Fibroblast of peridontal ligament (primary cell): ENCODE measurements around the gene NCLN.
"Not testable (repeated sequence)": the region's sequence is repeated elsewhere in the genome, so short reads cannot be mapped to it uniquely, and the experiment has no call there.

Experiments
- DNase-seq: peaks from one replicate; pipeline ENCODE4 v3.0.0-alpha.2; 2010; ENCODE audit errors: extremely low read depth

The NCLN gene, protein sequence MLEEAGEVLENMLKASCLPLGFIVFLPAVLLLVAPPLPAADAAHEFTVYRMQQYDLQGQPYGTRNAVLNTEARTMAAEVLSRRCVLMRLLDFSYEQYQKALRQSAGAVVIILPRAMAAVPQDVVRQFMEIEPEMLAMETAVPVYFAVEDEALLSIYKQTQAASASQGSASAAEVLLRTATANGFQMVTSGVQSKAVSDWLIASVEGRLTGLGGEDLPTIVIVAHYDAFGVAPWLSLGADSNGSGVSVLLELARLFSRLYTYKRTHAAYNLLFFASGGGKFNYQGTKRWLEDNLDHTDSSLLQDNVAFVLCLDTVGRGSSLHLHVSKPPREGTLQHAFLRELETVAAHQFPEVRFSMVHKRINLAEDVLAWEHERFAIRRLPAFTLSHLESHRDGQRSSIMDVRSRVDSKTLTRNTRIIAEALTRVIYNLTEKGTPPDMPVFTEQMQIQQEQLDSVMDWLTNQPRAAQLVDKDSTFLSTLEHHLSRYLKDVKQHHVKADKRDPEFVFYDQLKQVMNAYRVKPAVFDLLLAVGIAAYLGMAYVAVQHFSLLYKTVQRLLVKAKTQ

DNA sequence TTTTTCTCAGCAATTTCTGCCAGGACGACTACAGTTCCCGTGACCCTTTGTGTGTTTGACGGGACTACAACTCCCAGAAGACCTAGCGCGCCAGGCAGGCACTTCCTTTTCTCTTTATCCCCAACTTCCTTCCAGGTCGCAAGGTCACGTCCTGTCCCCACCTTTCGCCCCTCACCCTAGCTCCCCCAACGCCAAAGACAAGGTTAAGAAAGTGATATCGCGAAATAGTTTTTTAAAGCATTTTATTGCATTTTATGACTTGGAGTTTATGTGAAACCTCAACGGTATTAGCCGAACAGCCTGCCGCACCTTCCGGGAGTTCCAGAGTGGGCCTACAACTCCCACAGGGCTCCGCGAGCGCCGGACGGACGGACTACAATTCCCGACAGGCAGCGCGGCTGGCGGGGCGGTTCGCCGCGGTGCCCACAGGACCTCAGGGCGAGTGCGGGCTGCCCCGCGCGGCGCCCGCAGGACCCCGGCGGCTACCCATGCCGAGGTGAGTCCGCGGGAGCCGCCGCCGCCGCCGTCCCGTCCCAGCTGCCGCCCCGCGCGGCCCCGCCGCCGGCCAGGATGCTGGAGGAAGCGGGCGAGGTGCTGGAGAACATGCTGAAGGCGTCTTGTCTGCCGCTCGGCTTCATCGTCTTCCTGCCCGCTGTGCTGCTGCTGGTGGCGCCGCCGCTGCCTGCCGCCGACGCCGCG, at the start of gene NCLN:
TSS of gene NCLN (plus strand) at position 470 of the 699 bp plus-strand sequence. CDS start at position 571, 101 bp downstream.
- peak; percentile 96 for DNase-seq

DNA sequence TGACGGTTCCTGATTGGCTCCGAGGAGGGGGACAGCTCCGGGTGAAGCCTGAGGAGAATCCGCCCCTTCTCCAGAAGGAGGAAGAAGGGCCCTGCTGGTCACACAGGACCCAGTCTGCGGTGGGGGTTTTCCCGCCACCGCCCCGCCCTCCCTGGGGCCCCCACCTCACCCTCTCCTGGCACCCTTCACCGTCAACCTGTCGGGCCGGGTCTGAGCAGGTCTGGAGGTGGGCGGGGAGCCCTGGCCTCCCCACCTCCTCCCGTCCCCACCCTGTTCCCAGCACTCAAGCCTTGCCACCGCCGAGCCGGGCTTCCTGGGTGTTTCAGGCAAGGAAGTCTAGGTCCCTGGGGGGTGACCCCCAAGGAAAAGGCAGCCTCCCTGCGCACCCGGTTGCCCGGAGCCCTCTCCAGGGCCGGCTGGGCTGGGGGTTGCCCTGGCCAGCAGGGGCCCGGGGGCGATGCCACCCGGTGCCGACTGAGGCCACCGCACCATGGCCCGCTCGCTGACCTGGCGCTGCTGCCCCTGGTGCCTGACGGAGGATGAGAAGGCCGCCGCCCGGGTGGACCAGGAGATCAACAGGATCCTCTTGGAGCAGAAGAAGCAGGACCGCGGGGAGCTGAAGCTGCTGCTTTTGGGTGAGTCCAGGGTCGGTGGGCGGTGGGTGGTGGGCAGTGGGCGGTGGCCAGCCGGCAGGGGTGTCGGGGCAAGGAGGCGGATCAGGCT, 49.6 kb upstream of the NCLN start, which contains the start of gene GNA15:
TSS of gene GNA15 (plus strand) at position 73 of the 723 bp plus-strand sequence. CDS start at position 491, 418 bp downstream.
- no peak for DNase-seq

DNA sequence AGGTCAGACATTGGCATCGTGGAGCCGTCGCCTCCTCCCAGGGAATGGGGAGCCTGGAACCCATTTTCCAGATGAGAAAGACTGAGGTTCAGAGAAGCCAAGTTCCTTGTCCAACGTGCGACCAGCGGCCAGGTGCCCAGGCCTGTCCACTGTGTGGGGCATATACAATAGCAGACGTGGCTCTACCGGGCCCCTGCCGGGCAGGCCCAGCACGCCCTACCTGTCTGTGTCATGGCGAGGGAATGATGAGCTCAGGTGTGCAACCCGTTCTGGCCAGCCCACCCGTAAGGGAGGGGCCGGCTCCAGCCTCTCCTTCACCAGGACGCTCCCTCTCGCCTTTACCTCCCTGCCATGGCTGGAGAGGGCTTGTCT, 49.1 kb upstream of the NCLN start:
- no peak for DNase-seq

DNA sequence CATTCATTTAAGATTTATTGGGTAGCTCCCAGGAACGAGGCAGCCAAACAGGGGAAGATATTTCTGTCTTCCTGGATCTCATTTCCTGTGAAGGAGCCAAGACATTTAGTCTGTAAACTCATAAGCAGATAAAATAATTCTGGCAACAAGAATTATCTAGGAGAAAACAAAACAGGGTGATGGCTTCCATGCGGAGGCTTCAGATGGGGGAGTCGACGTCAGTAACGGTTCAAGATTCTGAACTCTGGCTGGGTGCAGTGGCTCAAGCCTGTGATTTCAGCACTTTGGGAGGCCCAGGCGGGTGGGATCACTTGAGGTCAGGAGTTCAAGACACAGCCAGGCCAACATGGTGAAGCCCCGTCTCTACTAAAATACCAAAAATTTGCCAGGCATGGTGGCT, 48.6 kb upstream of the NCLN start:
- DNase-seq: no peak

DNA sequence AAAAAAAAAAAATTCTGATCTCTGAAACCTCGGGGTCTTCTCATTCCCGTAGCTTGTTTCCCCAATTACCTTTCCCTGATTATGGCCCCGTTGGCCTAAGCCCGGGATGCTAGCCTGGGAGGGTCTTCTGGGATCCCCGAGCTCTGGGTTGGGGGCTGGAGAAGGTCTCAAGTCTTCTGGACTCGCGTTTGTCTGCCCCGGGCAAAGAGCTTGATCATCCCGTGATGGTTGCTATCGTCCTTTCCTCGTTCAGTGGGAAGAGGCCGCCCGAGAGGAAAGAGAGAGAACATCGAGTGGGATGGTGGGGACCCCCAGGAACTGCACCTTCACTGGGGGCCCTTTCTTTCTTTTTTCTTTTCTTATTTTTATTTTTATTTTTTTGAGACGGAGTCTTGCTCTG, 47.5 kb upstream of the NCLN start:
- no peak for DNase-seq

DNA sequence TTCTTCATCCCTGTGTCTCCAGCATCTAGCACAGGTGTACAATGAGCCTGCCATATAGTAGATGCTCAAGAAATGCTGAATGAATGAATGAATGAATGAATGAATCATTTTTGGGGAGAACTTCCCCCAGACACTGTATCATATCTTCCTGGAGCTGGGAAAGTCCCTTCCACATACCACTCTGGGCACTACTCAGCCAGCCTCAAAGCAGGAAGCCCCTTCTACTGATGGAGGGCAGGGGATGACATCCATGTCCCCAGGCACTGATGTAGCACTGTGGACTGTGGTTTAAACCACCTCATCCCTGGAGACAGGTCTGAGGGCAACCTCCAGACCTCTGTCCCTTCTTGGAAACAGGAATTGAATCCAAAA, 45.1 kb upstream of the NCLN start:
- DNase-seq: no peak

DNA sequence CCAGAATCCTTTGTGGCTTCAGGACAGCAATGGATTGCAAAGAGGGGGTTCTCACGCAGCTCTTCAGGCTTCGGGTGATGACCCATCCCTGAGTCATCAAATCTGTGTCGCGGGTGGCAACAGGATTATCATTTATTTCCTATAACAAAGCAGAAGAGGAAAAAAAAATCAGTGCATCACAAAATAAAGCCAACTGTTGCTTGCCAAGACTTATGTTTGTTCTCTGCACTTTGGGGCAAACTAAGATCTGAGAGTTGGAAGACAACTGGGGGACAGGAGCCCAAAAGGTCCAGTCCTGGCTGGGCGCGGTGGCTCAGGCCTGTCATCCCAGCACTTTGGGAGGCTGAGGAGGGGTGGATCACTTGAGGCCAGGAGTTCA, 43.4 kb upstream of the NCLN start:
- peak; percentile 85 for DNase-seq

DNA sequence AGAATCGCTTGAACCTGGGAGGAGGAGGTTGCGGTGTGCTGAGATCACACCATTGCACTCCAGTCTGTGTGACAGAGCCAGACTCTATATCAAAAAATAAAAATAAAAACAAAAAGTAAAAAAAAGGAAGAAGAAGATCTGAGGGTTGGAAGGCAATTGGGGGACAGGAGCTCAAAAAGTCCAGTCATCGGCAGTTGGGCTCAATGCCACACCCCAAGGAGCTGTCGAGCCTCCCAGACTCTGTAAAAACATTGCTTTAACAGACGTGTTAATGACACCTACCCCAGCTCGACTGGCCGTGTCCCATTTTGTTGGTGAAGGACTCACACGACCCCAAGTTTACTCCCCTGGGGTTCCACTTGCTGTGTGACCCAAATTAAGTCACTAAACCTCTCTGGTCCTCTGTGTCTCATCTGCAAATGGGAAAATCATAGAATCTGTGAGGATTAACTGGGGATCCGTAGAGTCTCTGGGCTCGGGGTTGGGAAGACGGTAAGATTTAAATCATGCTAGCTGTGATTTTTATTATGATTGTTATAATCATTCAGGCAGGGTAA, 42.9 kb upstream of the NCLN start:
- DNase-seq: no peak

DNA sequence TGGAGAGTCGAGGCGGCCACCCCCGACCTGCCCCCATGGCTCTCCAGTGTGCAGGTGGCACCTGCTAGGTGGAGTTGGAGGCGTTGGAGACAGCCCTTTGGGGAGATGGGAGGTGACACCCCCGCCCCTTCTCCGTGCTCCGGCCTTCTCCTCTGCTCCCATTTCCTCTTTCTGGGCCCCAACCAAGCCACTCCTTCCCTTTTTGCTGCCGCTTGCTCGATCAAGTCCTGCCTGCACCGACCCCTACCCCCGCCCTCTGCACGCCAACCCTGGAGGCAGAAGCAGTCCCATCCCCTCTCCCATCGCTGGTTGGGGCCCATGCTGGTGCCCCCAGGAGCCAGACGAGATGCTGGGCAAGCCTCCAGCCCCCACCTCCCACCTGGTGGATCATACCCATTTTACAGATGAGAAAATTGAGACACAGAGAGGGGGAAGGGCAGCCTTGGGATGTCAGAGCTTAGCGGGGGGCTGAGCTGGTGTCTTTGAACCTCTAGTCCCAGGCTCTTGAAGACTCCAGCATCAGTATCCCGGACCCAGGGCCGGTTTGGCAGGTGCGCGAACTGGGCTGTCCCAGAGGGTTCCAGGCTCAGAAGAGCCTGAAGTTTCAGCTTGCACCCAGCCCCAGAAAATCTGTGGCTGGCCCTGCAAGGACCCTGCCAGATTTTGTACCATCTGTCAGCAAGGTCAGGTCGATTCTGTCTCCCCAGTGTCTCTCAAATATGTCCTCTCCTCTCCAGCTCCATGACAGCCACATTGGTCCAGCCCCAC, 39.6 kb upstream of the NCLN start:
- DNase-seq: no peak

DNA sequence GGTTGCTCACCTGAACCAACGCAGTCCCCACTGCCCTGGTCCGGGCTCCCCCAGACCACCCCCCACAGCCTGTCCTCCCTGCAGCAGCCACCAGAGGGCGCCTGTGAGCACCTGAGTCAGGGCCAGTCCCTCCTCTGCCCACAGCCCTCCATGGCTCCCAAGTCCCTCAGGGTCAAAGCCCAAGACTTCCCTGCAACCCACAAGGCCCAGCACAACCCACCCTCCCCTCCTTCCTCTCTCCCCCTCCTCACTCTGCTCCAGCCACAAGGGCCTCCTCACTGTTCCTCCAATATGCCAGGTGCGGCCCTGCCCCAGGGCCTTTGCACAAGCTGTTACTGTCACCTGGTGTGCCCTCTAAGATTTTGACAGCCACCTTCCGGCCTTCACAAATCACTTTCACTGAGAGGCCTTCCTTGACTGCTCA, 39.0 kb upstream of the NCLN start:
- no peak for DNase-seq

DNA sequence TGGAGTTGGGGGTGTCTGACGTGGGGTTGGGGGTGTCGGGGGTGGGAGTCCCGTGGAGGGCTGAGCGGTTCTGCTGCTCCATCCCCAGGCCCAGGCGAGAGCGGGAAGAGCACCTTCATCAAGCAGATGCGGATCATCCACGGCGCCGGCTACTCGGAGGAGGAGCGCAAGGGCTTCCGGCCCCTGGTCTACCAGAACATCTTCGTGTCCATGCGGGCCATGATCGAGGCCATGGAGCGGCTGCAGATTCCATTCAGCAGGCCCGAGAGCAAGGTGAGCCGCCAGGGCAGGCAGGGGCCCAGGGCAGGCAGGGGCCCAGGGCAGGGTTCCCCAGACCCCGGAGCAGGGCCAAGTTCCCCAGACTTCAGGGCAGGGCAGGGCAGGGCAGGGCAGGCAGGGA, 37.2 kb upstream of the NCLN start:
- DNase-seq: no peak

DNA sequence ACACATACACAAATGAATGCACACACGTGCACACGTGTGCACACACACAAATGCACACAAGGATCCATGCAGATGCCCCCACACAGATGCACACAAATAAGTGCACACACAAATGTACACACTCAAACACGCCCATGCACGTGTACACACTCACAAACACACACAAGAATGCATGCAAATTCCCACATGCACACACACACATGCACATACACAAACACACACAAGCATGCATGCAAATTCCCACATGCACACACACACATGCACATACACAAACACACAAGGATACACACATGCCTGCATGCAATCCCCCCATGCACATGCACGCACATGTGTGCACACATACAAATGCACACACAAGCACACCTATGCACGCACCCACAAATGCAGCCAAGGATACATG, 36.6 kb upstream of the NCLN start:
- no peak for DNase-seq

DNA sequence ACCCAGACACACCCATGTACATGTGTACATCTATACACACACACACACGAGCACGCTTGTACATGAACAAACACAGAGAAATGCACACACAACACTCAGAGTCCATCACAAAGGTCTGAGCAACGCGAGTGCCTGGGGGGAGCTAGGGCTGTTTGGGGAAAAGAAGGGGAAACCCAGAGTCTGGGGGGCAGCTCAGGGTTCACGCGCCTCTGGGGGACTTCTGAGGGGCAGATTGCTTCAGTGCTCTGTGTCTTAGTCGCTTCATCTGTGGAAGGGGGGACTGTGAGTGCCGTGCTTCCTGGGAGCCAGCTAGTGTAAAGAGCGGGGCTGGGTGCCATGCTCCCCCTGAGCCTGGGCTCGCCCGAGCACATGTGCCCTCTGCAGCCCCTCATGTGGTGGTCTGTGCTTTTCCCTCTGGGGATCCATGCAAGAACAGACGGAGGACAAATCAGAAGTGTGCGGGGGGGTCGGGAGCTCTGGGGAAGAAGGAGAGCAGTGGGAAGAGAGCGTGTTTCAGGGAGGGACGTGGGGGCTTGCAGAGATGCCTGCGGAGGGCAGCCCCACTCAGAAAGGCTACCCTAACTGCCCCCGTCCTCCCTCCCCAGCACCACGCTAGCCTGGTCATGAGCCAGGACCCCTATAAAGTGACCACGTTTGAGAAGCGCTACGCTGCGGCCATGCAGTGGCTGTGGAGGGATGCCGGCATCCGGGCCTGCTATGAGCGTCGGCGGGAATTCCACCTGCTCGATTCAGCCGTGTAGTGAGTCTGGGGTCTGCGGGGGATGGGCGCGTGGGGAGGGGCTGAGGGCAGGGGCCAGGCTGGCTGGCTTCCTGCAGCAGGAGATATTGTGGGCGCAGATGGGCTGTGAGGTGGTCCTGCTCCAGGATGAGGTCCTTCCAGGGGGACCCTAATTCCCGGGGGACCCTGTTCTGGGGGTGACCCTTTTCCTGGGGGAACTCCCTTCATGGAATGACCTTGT, 35.9 kb upstream of the NCLN start:
- no peak for DNase-seq

DNA sequence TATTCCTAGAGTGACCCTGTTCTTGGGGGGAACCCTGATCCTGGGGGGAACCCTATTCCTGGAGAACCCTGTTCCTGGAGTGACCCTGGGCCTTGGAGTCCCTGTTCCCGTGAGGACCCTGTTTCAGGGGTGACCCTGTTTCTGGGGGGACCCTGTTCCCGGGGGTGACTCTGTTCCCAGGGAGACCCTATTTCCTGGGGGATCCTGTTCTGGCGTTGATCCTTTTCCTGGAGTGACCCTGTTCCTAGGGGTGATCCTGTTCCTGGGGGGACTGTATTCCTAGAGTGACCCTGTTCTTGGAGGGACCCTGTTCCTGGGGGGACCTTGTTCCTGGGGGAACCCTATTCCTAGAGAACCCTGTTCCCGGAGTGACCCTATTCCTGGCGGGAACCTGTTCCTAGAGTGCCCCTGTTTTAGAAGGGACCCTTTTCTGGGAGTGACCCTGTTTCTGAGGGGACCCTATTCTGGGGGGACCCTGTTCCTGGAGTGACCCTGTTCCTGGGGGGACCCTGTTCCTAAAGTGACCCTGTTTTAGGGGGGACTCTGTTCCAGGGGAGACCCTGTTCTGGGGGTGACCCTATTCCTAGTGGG, 34.9 kb upstream of the NCLN start:
- no peak for DNase-seq

DNA sequence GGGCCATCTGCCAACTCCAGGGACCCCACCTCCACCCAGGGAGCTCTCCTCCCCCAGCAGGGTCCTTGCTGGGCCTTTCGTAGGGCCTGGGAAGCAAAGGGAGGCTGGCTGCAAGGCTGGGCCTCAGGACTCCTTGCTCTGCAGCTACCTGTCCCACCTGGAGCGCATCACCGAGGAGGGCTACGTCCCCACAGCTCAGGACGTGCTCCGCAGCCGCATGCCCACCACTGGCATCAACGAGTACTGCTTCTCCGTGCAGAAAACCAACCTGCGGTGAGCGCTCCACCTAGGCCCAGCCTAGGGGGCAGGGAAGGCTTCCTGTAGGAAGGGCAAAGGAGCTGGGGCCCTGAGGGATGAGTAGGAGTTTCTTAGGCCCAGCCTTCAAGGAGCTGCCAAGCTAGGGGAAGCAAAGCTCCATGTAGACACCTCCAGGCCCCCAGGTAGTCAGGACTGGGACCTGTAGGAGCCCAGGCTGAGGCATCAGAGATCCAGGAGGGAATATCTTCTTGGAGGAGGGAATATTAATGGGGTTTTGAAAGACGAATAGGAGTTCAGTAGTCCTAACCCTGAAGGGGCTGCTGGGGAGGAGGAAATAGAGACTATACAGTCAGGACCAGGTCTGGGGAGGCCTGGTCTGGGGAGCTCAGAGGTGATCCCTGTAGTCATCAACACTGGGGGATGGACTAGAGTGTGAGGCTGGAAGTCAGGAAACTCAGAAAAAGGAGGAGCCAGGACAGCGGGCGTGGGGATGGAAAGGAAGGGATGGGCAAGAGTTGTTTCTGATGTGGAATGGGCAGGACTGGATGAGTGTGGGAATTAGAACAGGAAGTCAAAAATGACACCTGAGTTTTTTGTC, 33.9 kb upstream of the NCLN start:
- DNase-seq: no peak

DNA sequence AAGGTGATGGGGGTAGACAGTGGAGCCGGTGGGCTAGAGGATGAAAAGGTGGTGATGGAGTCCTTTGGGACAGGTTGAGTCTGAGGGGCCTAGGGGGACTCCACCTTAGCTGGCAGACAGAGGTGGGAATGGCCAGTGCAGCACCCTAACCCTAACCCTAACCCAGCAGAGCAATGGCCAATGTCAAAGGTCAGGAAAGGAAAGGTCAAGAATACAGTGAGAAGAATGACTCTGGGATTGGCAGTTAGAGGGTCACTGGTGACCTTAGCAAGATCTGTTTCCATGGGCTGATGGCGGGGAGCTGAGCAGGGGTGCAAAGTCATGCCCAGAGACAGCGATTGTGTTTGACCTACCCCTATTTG, 33.3 kb upstream of the NCLN start:
- DNase-seq: no peak

DNA sequence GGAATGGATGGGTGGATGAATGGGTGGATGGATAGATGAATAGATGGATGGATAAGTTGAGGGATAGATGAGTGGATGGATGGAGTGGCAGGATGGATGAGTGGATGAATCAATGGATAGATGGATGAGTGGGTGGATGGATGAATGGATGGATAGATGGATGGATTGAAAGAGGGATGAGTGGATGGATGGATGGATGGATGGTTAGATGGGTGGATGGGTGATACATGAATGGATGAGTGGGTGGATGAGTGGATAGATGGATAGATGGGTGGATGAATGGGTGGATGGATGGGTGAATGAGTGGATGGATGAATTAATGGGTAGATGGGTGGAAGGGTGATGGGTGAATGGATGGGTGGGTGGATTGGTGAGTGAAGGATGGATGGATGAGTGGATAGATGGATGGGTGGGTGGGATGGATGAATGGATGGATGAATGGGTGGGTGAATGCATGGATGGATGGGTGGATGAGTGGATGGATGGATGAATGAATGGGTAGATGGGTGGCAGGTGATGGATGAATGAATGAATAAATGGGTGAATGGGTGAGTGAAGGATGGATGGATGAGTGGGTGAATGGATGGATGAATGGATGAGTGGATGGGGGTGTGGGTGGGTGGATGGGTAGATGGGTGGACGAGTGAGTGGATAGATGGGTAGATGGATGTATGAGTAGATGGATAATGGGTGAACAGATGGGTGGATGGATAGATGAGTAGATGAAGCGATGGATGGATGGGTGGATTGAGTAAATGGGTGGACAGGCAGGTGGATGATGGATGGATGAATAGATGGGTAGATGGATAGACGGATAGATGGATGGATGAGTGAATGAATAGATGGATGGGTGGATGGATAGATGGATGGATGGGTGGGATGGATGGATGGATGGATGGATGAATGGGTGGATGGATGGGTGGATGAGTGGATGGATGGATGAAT, 32.2 kb upstream of the NCLN start:
- DNase-seq: no peak

DNA sequence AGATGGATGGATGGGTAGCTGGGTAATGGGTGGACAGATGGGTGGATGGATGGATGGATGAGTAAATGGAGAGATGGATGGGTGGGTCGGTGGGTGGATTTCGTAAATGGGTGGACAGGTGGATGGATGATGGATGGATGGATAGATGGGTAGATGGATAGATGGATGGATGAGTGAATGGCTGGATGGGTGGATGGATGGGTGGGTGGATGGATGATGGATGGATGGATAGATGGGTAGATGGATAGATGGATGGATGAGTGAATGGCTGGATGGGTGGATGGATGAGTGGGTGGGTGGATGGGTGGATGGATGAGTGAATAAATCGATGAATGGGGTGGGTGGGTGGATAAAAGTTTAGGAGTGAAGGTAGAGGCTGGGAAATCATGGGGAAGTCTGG, 31.3 kb upstream of the NCLN start:
- not testable (repeated sequence) for DNase-seq
